Bone marrow (tissue), 2 donors: ENCODE results near the gene GHITM.
"Not testable (repeated sequence)": the region's sequence is repeated elsewhere in the genome, so short reads cannot be mapped to it uniquely, and the experiment has no call there.

ENCODE experiments used
- DNase-seq, 2 donors: peaks; one replicate each; lab custom pipeline; 2025; lab: John Stamatoyannopoulos, UW

GHITM gene

DNA sequence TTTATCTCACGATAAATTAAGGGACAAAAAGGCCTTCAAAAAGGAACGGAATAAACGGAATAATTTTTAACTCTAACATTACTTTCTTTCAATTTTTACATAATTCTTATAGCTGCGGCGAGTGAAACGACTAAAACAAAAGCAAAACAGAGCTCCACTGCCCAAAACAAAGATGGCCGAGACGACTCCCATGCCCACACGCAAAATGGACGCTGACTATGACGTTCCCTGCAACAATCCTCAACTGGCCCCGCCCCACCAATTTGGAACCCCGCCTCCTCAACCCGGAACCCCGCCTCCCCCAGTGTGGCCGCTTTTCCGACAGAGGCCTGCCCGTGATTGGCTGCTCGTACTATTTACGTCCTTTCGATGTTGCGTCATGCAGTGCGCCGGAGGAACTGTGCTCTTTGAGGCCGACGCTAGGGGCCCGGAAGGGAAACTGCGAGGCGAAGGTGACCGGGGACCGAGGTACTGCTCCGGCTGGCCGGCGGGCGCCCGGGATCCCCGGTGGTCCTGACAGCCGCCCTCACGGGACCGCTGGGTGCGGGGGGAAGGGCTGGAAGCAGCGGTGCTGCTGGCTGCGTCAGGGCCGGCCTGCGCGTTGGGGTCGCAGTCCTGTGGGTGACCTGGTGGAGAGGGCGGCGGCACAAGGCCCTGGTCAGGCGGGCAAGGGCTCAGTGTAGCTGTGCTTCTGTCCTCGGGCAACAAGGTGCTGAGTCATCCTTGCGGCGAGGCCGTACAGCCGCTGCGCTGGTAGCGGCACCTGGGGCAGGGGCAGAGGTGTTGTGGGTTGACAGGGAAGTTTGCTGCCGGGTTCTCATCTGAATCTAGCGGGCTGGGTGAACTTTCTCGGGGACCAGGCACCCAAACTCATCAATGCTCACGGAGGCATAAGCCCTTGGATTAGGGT lies at the start of gene GHITM:
GHITM (plus strand) TSS at position 384 of the 910 bp plus-strand sequence. CDS start 1,992 bp downstream, outside the sequence.
- peak; percentile 95 to 98 for DNase-seq

- DNase-seq = no peak
These were observed 43.4 kb upstream of the GHITM start for GRCh38 chr10:84095811-84096497.

DNA sequence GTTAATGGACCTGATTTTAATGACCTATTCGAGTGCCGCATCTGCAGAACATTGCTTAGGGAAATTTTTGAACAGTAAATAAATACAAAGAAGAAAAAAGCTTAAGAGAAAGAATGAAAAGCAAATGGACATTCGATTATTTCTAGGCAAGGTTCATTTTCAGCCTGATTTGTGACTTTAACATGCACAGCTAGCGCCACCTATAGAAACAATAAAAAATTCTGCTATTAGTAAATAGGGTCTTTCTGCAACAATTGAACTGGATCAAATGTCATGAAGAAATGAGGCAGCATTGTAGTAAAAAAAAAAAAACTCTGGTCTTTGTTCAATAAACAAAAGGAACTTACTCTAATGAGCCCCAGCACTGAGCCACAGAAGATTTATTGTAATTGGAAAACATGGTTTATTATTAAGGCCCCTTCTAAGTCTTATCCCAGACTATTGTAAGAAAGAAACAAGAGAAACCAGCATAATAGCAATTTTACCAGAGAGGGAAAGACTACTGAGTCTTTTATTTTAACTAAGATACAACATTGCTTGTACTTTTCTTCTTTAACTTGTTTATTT lies 41.4 kb upstream of the GHITM start:
- no peak for DNase-seq

DNA sequence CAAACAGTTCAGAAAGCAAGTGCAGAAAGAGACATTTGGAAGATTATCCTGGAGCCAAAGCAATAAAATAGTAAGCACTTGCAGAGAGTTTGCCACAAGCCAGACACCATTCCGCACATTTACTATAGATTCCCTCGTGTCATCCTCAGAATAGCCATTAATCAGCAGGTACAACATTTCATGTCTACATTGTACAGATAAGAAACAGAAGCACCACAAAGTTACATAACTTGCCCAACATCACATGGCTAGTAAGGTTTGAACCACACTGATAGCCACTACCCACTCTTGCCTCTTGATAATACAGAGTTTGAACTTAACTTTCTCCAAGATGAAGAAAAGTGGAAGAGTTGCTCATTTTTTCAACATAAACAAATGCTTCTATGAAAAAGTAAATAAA lies 40.6 kb upstream of the GHITM start:
- DNase-seq = no peak

DNA sequence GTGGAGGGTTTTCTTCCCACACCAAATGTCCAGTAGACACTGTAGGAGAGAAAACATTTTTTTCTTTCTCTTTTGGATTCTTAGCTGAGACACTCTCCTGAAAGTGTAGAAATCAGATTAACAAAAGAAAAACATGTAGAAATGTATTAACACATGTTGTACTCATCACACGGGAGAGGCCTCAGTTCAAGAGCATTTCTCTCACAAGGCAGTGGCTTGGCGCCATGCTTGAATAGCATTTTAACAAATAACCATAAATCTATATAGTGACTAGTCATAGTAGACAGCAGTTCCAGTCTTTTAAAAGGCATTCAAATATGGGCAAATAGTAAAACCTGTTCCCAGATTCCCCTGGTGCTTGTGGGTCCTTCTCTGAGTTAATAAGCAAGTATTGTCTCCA lies 38.3 kb upstream of the GHITM start:
- DNase-seq = no peak

DNA sequence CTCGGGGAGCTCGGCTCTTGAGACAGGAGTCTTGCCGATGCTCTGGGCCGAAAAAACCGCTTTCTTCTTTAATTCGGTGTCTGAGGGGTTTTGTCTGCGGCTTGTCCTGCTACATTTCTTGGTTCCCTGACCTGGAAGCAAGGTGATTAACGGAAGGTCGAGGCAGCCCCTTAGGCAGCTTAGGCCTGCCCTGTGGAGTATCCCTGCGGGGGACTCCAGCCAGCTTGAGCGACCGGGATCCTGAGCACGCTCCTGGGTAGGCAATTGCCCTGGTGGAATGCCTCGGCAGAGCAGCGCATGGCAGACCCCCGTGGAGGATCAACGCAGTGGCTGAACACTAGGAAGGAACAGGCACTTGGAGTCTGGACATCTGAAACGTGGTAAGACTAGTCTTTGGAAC lies 30.5 kb upstream of the GHITM start:
- DNase-seq = no peak

- DNase-seq = not testable (repeated sequence)
These were observed 29.5 kb upstream of the GHITM start for GRCh38 chr10:84109772-84110171.

GRCh38 chr10:84113468-84113867 lies 25.8 kb upstream of the GHITM start:
- not testable (repeated sequence) for DNase-seq

DNA sequence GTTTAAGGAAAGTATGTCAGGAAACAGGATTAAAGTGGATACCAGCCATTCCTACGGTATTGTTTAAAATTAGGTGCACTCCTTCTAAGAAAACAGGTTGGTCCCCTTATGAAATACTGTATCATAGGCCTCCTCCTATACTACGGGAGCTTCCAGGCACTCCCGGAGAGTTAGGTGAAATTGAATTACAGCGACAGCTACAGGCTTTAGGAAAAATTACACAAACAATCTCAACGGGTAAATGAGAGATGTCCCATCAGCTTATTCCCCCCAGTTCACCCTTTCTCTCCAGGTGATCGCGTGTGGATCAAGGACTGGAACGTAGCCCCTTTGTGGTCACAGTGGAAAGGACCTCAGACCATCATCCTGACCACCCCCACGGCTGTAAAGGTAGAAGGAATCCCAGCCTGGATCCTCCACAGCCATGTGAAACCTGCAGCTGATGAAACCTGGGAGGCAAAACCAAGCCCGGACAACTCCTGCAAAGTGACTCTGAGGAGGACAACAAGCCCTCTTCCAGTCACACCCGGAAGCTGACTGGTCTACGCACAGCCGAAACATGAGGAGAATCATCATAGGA lies 25.1 kb upstream of the GHITM start:
- no peak for DNase-seq

DNA sequence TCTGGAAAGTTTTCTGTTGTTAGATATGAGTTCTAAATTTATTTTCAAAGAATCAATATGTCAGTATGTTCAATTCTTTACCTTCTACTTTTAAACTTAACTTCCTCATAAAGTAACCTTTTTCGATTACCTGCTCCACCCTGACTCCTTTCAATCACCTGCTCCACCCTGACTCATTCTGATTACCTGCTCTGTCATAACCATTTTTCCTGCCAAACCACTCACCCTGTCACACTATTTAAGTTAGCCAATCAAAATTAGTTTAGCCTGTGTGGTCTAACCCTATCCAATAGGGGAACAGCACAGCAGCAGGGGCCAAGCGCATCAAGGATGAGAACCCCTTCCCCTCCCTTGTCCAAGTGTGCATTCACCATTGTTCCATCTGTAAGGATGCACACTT lies 22.1 kb upstream of the GHITM start:
- not testable (repeated sequence) for DNase-seq

DNA sequence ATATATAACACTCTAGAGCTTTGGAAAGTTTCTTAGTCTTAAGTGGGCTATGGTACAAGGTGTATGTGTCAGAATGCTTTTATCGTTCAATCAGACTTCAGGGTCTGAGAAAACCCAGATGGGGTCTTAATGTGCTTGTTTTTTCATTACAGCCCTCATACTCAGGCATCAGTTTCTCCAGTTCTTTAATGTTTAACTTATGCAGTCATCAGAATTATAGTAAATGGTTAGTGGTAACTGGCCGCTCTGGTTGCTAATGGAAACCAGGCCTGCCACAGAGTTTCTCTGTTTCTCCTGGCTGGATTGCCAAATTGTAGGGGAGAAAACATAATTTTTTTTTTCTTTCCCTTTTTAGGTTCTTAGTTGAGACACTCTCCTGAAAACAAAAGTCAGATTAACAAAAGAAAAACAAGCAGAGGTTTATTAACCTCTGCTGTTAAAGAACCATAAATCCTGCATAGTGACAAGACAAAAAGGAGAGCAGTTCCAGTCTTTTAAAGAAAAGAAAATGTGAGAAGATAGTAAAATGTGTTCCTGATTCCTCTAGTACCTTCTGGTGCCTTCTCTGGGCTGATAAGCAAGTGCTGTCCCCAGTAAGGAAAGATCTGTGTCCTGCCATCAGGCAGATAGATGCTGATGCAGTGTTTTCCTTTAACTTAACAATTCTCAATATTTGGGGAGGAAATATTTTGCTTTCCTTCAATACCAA lies 21.5 kb upstream of the GHITM start:
- DNase-seq = no peak

- no peak for DNase-seq
These were observed 20.8 kb upstream of the GHITM start for GRCh38 chr10:84118395-84119006.

GRCh38 chr10:84123362-84123761 lies 15.9 kb upstream of the GHITM start:
- DNase-seq = no peak

GRCh38 chr10:84125910-84126784 lies 13.2 kb upstream of the GHITM start:
- DNase-seq = not testable (repeated sequence)

- DNase-seq = no peak
These were observed 12.5 kb upstream of the GHITM start for GRCh38 chr10:84126785-84127167.

DNA sequence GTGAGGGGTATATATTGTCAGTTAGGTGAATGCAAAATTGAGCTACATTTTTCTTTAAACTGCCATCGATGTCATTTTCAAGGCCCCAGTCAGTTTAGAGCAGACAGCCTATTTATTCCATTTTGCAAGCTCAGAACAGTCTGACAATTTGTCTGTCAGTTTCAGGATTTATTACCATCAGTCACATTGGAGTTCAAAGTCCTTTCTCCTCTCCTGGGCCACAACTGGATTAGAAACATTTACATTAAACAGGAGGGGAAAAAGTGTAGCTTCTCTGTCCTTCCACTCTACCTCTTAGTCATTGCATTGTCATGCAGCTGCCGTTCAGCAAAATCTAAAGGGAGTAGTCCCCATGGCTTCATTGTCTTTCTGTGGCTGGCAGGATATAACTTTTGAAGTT lies 3.5 kb upstream of the GHITM start:
- DNase-seq = no peak

DNA sequence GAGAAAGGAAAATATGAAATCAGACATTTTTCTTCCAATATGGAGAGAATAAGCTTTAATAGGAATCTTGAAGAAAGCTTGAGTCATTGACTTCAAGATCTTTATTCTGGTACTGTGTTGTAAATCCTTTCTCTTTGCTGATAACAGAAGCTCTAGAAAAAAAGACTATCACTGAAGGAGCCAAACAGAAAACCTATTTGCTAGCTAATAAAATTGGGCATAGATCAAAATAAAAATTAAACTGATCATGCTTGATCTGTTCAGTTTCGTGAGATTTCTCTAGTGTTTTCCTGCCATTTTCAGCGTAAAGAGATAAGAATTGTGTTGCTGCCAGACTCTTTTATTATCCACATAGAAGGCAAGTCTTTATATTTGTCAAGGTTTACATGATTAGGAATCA lies 1.5 kb upstream of the GHITM start:
- DNase-seq = no peak

DNA sequence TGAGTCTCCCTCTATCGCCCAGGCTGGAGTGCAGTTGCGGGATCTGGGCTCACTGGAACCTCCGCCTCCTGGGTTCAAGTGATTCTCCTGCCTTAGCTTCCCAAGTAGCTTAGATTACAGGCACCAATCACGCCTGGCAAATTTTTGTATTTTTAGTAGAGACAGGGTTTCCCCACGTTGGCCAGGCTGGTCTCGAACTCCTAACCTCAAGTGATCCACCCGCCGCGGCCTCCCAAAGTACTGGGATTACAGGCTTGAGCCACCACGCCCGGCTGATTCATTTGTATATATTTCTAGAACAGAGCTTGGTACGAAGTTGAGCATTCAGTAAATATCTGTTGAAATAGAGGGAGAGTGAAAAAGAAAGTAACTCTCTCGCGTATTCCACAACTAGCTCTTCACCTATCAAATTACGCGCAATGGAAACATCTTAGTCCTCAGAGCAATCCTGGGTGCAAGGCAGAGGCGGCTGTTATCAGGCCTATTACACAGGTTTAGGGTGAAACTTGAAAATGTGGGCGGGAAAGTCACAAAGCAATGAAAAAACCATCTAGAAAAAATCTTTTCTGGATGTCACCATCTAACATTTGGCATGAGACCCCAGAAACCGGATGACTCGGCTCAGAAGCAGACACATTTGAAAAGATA lies 707 bp upstream of the GHITM start:
- DNase-seq = no peak

GRCh38 chr10:84140036-84140379 lies 699 bp downstream of the GHITM start:
- DNase-seq = no peak

- DNase-seq = no peak
These were observed 8.0 kb downstream of the GHITM start for GRCh38 chr10:84147347-84147746.
